H1 (cell line): ENCODE data around the gene ADCY2. TPM values are rescaled to one million over a fixed set of nuclear protein-coding genes. Genes with fewer than 3 reads are reported as not detected.

Source experiments
- CTCF ChIA-PET: fragments of 300-600 bp; sonication (Branson Sonifier 250); formaldehyde crosslinking; loops from one replicate; lab custom pipeline; 2021; ENCODE audit not compliant: partially characterized antibody; lab: Charles Lee
- POLR2A ChIA-PET: fragments of 300-600 bp; sonication (Branson Sonifier 250); formaldehyde crosslinking; loops from one replicate; lab custom pipeline; 2021; ENCODE audit warnings: inconsistent platforms; ENCODE audit not compliant: partially characterized antibody; lab: Charles Lee
- DNase-seq, 2 experiments: peaks; one replicate each; pipeline versions ENCODE4 v3.0.0 to v3.0.0-alpha.2; 2010 to 2022; ENCODE audit warnings: low spot score in 2 of 2, low read depth in 1 of 2, mixed read lengths in 1 of 2
- FAIRE-seq: peaks from 2 replicates; lab custom pipeline; 2011; peaks lifted over from hg19 to GRCh38; lab: Jason Lieb, UNC
- H2AFZ ChIP-seq: 2 replicates; pipeline ENCODE4 v1.8.1; 2012; ENCODE audit warnings: low read length, inconsistent platforms
- H2AK5ac ChIP-seq: 2 replicates; pipeline ENCODE4 v1.6.1; 2013; ENCODE audit warnings: low read depth, low read length
- H2BK120ac ChIP-seq: replicated peaks from 2 replicates; pipeline ENCODE3; 2013; ENCODE audit warnings: low read depth, low read length, inconsistent platforms
- H2BK12ac ChIP-seq: 2 replicates; pipeline ENCODE4 v1.6.1; 2013; ENCODE audit warnings: low read depth, low read length
- H2BK15ac ChIP-seq: 2 replicates; pipeline ENCODE4 v1.6.1; 2013; ENCODE audit warnings: low read length
- H2BK20ac ChIP-seq: 2 replicates; pipeline ENCODE4 v1.6.1; 2013; ENCODE audit warnings: low read length
- H2BK5ac ChIP-seq: 2 replicates; pipeline ENCODE4 v1.6.1; 2013; ENCODE audit warnings: low read depth, low read length
- H3K14ac ChIP-seq: 2 replicates; pipeline ENCODE4 v1.6.1; 2013; ENCODE audit warnings: inconsistent platforms; ENCODE audit not compliant: insufficient read length
- H3K18ac ChIP-seq: 2 replicates; pipeline ENCODE4 v1.6.1; 2013; ENCODE audit warnings: low read length; ENCODE audit errors: extremely low read depth
- H3K23ac ChIP-seq: 2 replicates; pipeline ENCODE4 v1.6.1; 2013; ENCODE audit warnings: inconsistent platforms; ENCODE audit not compliant: insufficient read length
- H3K23me2 ChIP-seq: 2 replicates; pipeline ENCODE4 v1.6.1; 2013; ENCODE audit warnings: low read depth, low read length
- H3K27ac ChIP-seq: 2 replicates; pipeline ENCODE4 v1.6.1; 2011; ENCODE audit warnings: low read depth, low read length, inconsistent platforms
- H3K27me3 ChIP-seq, 4 experiments: replicated peaks in 1 of 4; 1 replicate in 1 of 4; 2 replicates in 3 of 4; pipeline versions ENCODE4 v1.6.1 to v1.8.1; 2011 to 2013; ENCODE audit warnings: low read length in 3 of 4, mild to moderate bottlenecking in 3 of 4, inconsistent platforms in 2 of 4, mixed read lengths in 2 of 4, moderate library complexity in 1 of 4; ENCODE audit not compliant: control insufficient read depth in 3 of 4, insufficient read depth in 3 of 4; ENCODE audit errors: extremely low read depth in 1 of 4
- H3K36me3 ChIP-seq, 4 experiments: 2 replicates each; pipeline versions ENCODE4 v1.6.1 to v1.8.1; 2011 to 2013; ENCODE audit warnings: mild to moderate bottlenecking in 4 of 4, low read length in 3 of 4, moderate library complexity in 2 of 4, control low read depth in 1 of 4, inconsistent platforms in 1 of 4; ENCODE audit not compliant: insufficient read depth in 4 of 4, control insufficient read depth in 2 of 4
- H3K4ac ChIP-seq: replicated peaks from 2 replicates; pipeline ENCODE3; 2013; ENCODE audit warnings: low read length, low read depth, mixed read lengths, inconsistent platforms; ENCODE audit not compliant: insufficient read length
- H3K4me1 ChIP-seq, 4 experiments: replicated peaks in 1 of 4; 1 replicate in 1 of 4; 2 replicates in 3 of 4; pipeline versions ENCODE4 v1.6.1 to v1.8.1; 2011 to 2013; ENCODE audit warnings: low read length in 3 of 4, inconsistent platforms in 2 of 4, mixed read lengths in 1 of 4; ENCODE audit not compliant: insufficient read depth in 4 of 4, control insufficient read depth in 3 of 4
- H3K4me2 ChIP-seq, 2 experiments: 2 replicates each; pipeline versions ENCODE4 v1.6.1 to v1.8.1; 2011 to 2013; ENCODE audit warnings: low read depth in 2 of 2, low read length in 2 of 2, control low read depth in 1 of 2, inconsistent platforms in 1 of 2, mild to moderate bottlenecking in 1 of 2; ENCODE audit not compliant: insufficient read depth in 1 of 2
- H3K4me3 ChIP-seq, 4 experiments: fragments of 200-600, 300-600 bp in 1 of 4; sonication (generic), shearing (Covaris generic), sonication (Bioruptor Twin) in 1 of 4; 2 replicates each; pipeline versions ENCODE4 v1.5.1 to v1.8.1; 2011 to 2016; ENCODE audit warnings: low read length in 4 of 4, low read depth in 3 of 4, control low read depth in 2 of 4, inconsistent platforms in 2 of 4, mild to moderate bottlenecking in 2 of 4, mixed read lengths in 1 of 4, moderate library complexity in 1 of 4; ENCODE audit not compliant: insufficient read depth in 2 of 4; ENCODE audit errors: extremely low read depth in 1 of 4
- H3K56ac ChIP-seq: replicated peaks from 2 replicates; pipeline ENCODE3; 2013; ENCODE audit warnings: low read depth, mild to moderate bottlenecking, mixed read lengths, low read length, inconsistent platforms; ENCODE audit not compliant: insufficient read length
- H3K79me1 ChIP-seq: 2 replicates; pipeline ENCODE4 v1.6.1; 2013; ENCODE audit warnings: low read depth, low read length, control low read depth
- H3K79me2 ChIP-seq, 2 experiments: 2 replicates each; pipeline versions ENCODE4 v1.6.1 to v1.8.1; 2012 to 2013; ENCODE audit warnings: low read length in 2 of 2, mild to moderate bottlenecking in 2 of 2, inconsistent platforms in 1 of 2; ENCODE audit not compliant: insufficient read depth in 2 of 2, control insufficient read depth in 1 of 2
- H3K9ac ChIP-seq, 4 experiments: replicated peaks in 1 of 4; 1 replicate in 1 of 4; 2 replicates in 3 of 4; pipeline versions ENCODE4 v1.6.1 to v1.8.1; 2011 to 2013; ENCODE audit warnings: low read depth in 3 of 4, low read length in 3 of 4, control low read depth in 2 of 4, mild to moderate bottlenecking in 2 of 4, moderate library complexity in 2 of 4, inconsistent platforms in 1 of 4; ENCODE audit errors: extremely low read depth in 1 of 4
- H3K9me3 ChIP-seq, 2 experiments: 2 replicates each; pipeline versions ENCODE4 v1.6.1 to v1.8.1; 2012 to 2013; ENCODE audit warnings: mild to moderate bottlenecking in 2 of 2, moderate library complexity in 2 of 2, control low read depth in 1 of 2, inconsistent platforms in 1 of 2, low read depth in 1 of 2, low read length in 1 of 2, mixed read lengths in 1 of 2; ENCODE audit not compliant: insufficient read depth in 2 of 2
- H4K20me1 ChIP-seq, 2 experiments: replicated peaks in 1 of 2; 2 replicates each; pipeline versions ENCODE3 to v1.8.1; 2011 to 2013; ENCODE audit warnings: inconsistent platforms in 2 of 2, low read length in 2 of 2, mild to moderate bottlenecking in 1 of 2; ENCODE audit not compliant: insufficient read depth in 2 of 2, control insufficient read depth in 1 of 2
- H4K5ac ChIP-seq: 2 replicates; pipeline ENCODE4 v1.6.1; 2013; ENCODE audit warnings: low read length, low read depth, mixed read lengths, inconsistent platforms; ENCODE audit not compliant: insufficient read length
- H4K8ac ChIP-seq: 2 replicates; pipeline ENCODE4 v1.8.0; 2013; ENCODE audit warnings: mild to moderate bottlenecking, moderate library complexity, low read length, inconsistent platforms; ENCODE audit not compliant: insufficient read depth; ENCODE audit errors: extremely low read depth
- H4K91ac ChIP-seq: replicated peaks from 2 replicates; pipeline ENCODE3; 2013; ENCODE audit warnings: low read length, mixed read lengths, inconsistent platforms; ENCODE audit not compliant: insufficient read length
- E2F6 ChIP-seq: IDR thresholded peaks from 2 replicates; pipeline ENCODE4 v1.6.1; 2012; ENCODE audit warnings: inconsistent platforms
- GABPA ChIP-seq: IDR thresholded peaks from 2 replicates; pipeline ENCODE4 v1.6.1; 2011; ENCODE audit warnings: mild to moderate bottlenecking, low read length, moderate library complexity, borderline replicate concordance; ENCODE audit not compliant: insufficient read depth
- KDM5A ChIP-seq: fragments of 200-600 bp; IDR thresholded peaks from 2 replicates; pipeline ENCODE4 v1.7.1; 2012; ENCODE audit warnings: mild to moderate bottlenecking, low read length, inconsistent platforms, mixed read lengths
- RBBP5 ChIP-seq: IDR thresholded peaks from 2 replicates; pipeline ENCODE4 v1.7.1; 2012; ENCODE audit warnings: low read depth, mild to moderate bottlenecking, inconsistent platforms, low read length, moderate library complexity, borderline replicate concordance
- RXRA ChIP-seq: IDR thresholded peaks from 2 replicates; pipeline ENCODE4 v1.6.1; 2011; ENCODE audit warnings: low read depth, mild to moderate bottlenecking, low read length, moderate library complexity; ENCODE audit not compliant: insufficient read depth
- SIN3A ChIP-seq, 2 experiments: IDR thresholded peaks in 1 of 2; conservative IDR thresholded peaks in 1 of 2; 2 replicates each; pipeline ENCODE4 v1.6.1; 2011 to 2012; ENCODE audit warnings: low read length in 2 of 2, improper control_type of control experiment in 1 of 2, low read depth in 1 of 2, mild to moderate bottlenecking in 1 of 2
- ZNF274 ChIP-seq: IDR thresholded peaks from 2 replicates; pipeline ENCODE4 v1.7.0; 2012; ENCODE audit warnings: low read length, borderline replicate concordance; ENCODE audit errors: extremely low read depth
- WGBS, 2 experiments: shearing (Covaris generic) in 1 of 2; methylation state at CpG; one replicate each; pipeline versions ENCODE4 v1.1.6 to v1.1.7; 2013 to 2015; ENCODE audit warnings: low lambda C conversion rate in 2 of 2, mixed read lengths in 2 of 2, inconsistent platforms in 1 of 2, low coverage in 1 of 2, missing lambda C conversion rate in 1 of 2; ENCODE audit not compliant: insufficient replicate concordance in 2 of 2, insufficient coverage in 1 of 2, insufficient read length in 1 of 2; ENCODE audit errors: extremely low coverage in 1 of 2, missing lambda C conversion rate in 1 of 2; 5-methylcytosine and 5-hydroxymethylcytosine counted together
- polyA plus RNA-seq, 7 experiments: library from polyadenylated mRNA; depleted of rRNA in 3 of 7; stranded (reverse) in 5 of 7; unstranded in 2 of 7; fragments of >200 nt in 5 of 7; fragments of 200-250 nt in 2 of 7; gene quantifications; 1 replicate in 5 of 7; 2 replicates in 1 of 7; 4 replicates in 1 of 7; pipeline versions ENCODE4 v1.2.1 to v1.2.3, GENCODE V29; 2011 to 2013; ENCODE audit warnings: missing spikeins in 2 of 7, mixed read lengths in 2 of 7
- total RNA-seq: library from RNA; stranded (reverse); fragmentation: NEBNext Ultra II Directional; extraction: Animal tissue kit (Norgen Biotek cat#: 25700); gene quantifications from 2 replicates; pipeline ENCODE4 v1.2.1, GENCODE V29; 2021
- TF ChIP-seq, protein P1 (sequence below), 3 experiments: IDR thresholded peaks; 1 replicate in 2 of 3; 2 replicates in 1 of 3; pipeline versions ENCODE4 v1.5.1 to v1.6.1; 2011; ENCODE audit warnings: low read length in 3 of 3, mild to moderate bottlenecking in 3 of 3, inconsistent platforms in 2 of 3, low read depth in 1 of 3, moderate library complexity in 1 of 3; ENCODE audit not compliant: insufficient read depth in 1 of 3; ENCODE audit errors: control extremely low read depth in 1 of 3

ADCY2 gene
- total and polyA plus RNA-seq, 2 of the 8 experiments (the other 6 are each of a cell fraction or from before 2014, with no cell fraction given) = 35.8 to 122 TPM

DNA sequence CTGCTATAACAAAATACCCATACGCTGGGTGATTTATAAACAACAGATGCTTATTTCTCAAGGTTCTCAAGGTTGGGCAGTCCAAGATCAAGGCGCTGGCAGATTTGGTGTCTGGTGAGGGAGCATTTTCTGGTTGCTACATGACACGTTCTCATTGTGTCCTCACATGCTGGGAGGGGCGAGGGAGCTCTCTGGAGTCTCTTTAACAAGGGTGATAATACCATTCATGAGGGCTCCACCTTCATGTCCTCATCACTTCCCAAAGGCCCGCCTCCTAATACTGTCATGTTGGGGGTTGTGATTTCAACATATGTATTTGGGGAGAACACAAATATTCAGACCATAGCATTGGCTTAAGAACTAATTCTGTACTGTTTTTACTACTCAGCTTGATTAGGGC, 450.4 kb downstream of the ADCY2 start:
- Histone ChIP-seq H2BK15ac (no peak overlapping the region), H3K4me2 (no peak overlapping the region), H4K91ac (no peak overlapping the region), H2BK120ac (no peak overlapping the region), H2BK20ac (no peak overlapping the region), H3K36me3 (no peaks in the 10 kb centered on the region), H3K4me3 (no peak overlapping the region), H3K14ac (no peak overlapping the region), H4K5ac (no peak overlapping the region), H3K23ac (no peak overlapping the region), H3K4me1 (peaks cover 0 to 7% (median 3%) of the 10 kb centered on the region in 4 experiments; a peak in 4 of 7 replicates), H3K9me3 (no peaks in the 10 kb centered on the region), H3K79me1 (no peaks in the 10 kb centered on the region), H2BK12ac (no peak overlapping the region), H3K56ac (no peak overlapping the region), H3K23me2 (peaks cover 9% of the 10 kb centered on the region), H3K9ac (no peak overlapping the region), H3K4ac (no peak overlapping the region), H3K27ac (no peak overlapping the region), H4K8ac (no peak overlapping the region), H4K20me1 (no peaks in the 10 kb centered on the region), H3K79me2 (no peaks in the 10 kb centered on the region), H3K18ac (no peak overlapping the region), H3K27me3 (peaks cover 0 to 14% (median 8%) of the 10 kb centered on the region in 4 experiments; a peak in 4 of 7 replicates), H2BK5ac (no peak overlapping the region), H2AK5ac (no peak overlapping the region), H2AFZ (no peak overlapping the region)
- ChIA-PET CTCF (interaction anchor here (0.9 to 5.7 kb wide), 6 partner anchors 11 to 1026 kb away, joined by 3 to 31 read pairs (median 6); no protein-coding TSS in a partner anchor), POLR2A (interaction anchor here (1.3 to 1.5 kb wide), 2 partner anchors 8 to 9 kb away, joined by 3 read pairs; no protein-coding TSS in a partner anchor)
- FAIRE-seq (no peak), DNase-seq (no peak)
- WGBS, 2 experiments = 87% methylated on average over 5 of the region's 5 CpGs; no CpG with 5 or more reads in 1 of the 2 experiments
- TF ChIP-seq SIN3A (conservative IDR thresholded peaks at IDR 0.05 in 1 of 2, IDR thresholded peaks at IDR 0.05 in 1 of 2; ENCODE audit: low read depth in 1 of 2, low read length in 2 of 2) (no peak), RBBP5 (no peak), ZNF274 (no peak), KDM5A (no peak), E2F6 (no peak), GABPA (no peak), RXRA (no peak)
- TF ChIP-seq, protein P1, sequence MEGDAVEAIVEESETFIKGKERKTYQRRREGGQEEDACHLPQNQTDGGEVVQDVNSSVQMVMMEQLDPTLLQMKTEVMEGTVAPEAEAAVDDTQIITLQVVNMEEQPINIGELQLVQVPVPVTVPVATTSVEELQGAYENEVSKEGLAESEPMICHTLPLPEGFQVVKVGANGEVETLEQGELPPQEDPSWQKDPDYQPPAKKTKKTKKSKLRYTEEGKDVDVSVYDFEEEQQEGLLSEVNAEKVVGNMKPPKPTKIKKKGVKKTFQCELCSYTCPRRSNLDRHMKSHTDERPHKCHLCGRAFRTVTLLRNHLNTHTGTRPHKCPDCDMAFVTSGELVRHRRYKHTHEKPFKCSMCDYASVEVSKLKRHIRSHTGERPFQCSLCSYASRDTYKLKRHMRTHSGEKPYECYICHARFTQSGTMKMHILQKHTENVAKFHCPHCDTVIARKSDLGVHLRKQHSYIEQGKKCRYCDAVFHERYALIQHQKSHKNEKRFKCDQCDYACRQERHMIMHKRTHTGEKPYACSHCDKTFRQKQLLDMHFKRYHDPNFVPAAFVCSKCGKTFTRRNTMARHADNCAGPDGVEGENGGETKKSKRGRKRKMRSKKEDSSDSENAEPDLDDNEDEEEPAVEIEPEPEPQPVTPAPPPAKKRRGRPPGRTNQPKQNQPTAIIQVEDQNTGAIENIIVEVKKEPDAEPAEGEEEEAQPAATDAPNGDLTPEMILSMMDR (IDR thresholded peaks at IDR 0.05; ENCODE audit: control extremely low read depth in 1 of 3, insufficient read depth in 1 of 3, low read depth in 1 of 3, low read length in 3 of 3) = no peak
